Smooth muscle cell (in vitro differentiated cells): ENCODE measurements around the gene OGN. TPM values are rescaled to one million over a fixed set of nuclear protein-coding genes. Genes with fewer than 3 reads are reported as not detected.
A peak's percentile ranks its signal among the peaks of the same experiment; 100 is the strongest.

Source experiments
- DNase-seq: peaks from one replicate; lab custom pipeline; 2025; ENCODE audit not compliant: unreplicated experiment; lab: John Stamatoyannopoulos, UW
- H2AFZ ChIP-seq: fragments of 200-600 bp; sonication (generic); 2 replicates; pipeline ENCODE4 v1.6.0; 2016; ENCODE audit warnings: antibody characterized with exemption, low read depth, mild to moderate bottlenecking
- H3F3A ChIP-seq: fragments of 200-600 bp; sonication (generic); 2 replicates; pipeline ENCODE4 v1.6.0; 2017; ENCODE audit warnings: antibody characterized with exemption, low read depth
- H3K27ac ChIP-seq: fragments of 200-600 bp; sonication (generic); 2 replicates; pipeline ENCODE4 v1.5.1; 2016; ENCODE audit warnings: low read depth, mild to moderate bottlenecking
- H3K27me3 ChIP-seq: fragments of 200-600 bp; sonication (generic); 2 replicates; pipeline ENCODE4 v1.6.1; 2016; ENCODE audit warnings: low read depth, mild to moderate bottlenecking
- H3K36me3 ChIP-seq: fragments of 200-600 bp; sonication (generic); 2 replicates; pipeline ENCODE4 v1.5.1; 2016; ENCODE audit warnings: low read depth
- H3K4me1 ChIP-seq: fragments of 200-600 bp; sonication (generic); 2 replicates; pipeline ENCODE4 v1.5.1; 2016; ENCODE audit warnings: low read depth
- H3K4me2 ChIP-seq: fragments of 200-600 bp; sonication (generic); 2 replicates; pipeline ENCODE4 v1.6.0; 2016; ENCODE audit warnings: mild to moderate bottlenecking
- H3K4me3 ChIP-seq: fragments of 200-600 bp; sonication (generic); 2 replicates; pipeline ENCODE4 v1.5.1; 2016; ENCODE audit warnings: mild to moderate bottlenecking
- H3K79me2 ChIP-seq: fragments of 200-600 bp; sonication (generic); 2 replicates; pipeline ENCODE4 v1.6.0; 2016; ENCODE audit warnings: low read depth, mild to moderate bottlenecking
- H3K9ac ChIP-seq: fragments of 200-600 bp; sonication (generic); 2 replicates; pipeline ENCODE4 v1.6.0; 2016; ENCODE audit warnings: low read depth
- H3K9me3 ChIP-seq: fragments of 200-600 bp; sonication (generic); replicated peaks from 2 replicates; pipeline ENCODE4 v1.5.1; 2016; ENCODE audit warnings: low read depth
- H4K20me1 ChIP-seq: fragments of 200-600 bp; sonication (generic); 2 replicates; pipeline ENCODE4 v1.6.0; 2016; ENCODE audit warnings: low read depth
- CTCF ChIP-seq: fragments of 200-600 bp; sonication (generic); IDR thresholded peaks from 2 replicates; pipeline ENCODE4 v1.5.1; 2017; ENCODE audit warnings: borderline replicate concordance, mild to moderate bottlenecking, antibody characterized with exemption; ENCODE audit not compliant: insufficient read depth, poor library complexity, severe bottlenecking
- WGBS: methylation state at CpG from one replicate; pipeline ENCODE4 v1.1.7; 2016; ENCODE audit warnings: low lambda C conversion rate; 5-methylcytosine and 5-hydroxymethylcytosine counted together
- polyA plus RNA-seq: library from polyadenylated mRNA; unstranded; fragments of >200 nt; fragmentation: Nextera tagmentation; extraction: Ambion mirVana; gene quantifications from 2 replicates; pipeline ENCODE4 v1.2.1, GENCODE V29; 2016
- total RNA-seq: library from RNA; depleted of rRNA; stranded (reverse); fragments of >200 nt; gene quantifications from 2 replicates; pipeline ENCODE4 v1.2.3, GENCODE V29; 2014

The OGN gene
- total and polyA plus RNA-seq, 2 experiments from 2014 or later = 27.4 to 27.8 TPM

DNA sequence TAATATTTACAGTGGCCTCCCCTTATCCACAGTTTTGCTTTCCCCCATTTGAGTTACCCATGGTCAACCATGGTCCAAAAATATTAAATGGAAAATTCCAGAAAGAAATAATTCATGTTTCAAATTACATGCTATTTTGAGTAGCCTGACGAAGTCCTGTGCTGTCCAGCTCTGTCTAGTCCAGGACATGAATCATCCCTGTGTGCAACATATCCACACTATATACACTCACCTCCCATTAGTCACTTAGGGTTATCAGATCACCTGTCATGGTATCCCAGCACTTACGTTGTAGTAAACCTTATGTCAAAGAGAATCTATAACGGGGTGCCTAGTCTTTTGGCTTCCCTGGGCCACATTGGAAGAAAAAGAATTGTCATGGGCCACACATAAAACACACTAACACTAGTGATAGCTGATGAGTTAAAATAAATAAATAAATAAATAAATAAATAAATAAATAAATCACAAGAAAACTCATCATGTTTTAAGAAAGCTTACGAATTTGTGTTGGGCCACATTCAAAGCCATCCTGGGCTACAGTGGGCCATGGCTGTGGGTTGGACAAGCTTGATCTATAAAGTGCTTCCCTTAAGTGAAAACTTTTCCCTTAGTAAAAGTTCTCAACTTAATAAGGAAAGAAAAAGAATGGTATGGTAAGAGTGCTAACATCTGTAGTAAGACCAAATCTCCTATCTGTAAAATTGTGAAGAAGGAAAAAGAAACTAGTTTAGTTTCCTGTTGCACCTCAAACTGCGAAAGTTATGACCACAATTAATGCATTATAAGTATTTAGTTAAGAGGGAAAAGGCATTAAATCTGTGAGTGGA lies 35.8 kb upstream of the OGN start:
- Histone ChIP-seq H3K27me3 (no peaks in the 10 kb centered on the region), H3K4me2 (peak overlapping the region; percentile 10), H3K4me3 (no peak overlapping the region), H4K20me1 (no peaks in the 10 kb centered on the region), H3K79me2 (no peaks in the 10 kb centered on the region), H3K4me1 (no peaks in the 10 kb centered on the region), H3K9ac (no peak overlapping the region), H3F3A (no peaks in the 10 kb centered on the region), H3K27ac (peak overlapping the region; percentile 41), H3K9me3 (no peaks in the 10 kb centered on the region), H3K36me3 (no peaks in the 10 kb centered on the region), H2AFZ (no peak overlapping the region)
- DNase-seq = no peak
- TF ChIP-seq CTCF = no peak
- WGBS = 62% methylated on average over 5 of the region's 5 CpGs

DNA sequence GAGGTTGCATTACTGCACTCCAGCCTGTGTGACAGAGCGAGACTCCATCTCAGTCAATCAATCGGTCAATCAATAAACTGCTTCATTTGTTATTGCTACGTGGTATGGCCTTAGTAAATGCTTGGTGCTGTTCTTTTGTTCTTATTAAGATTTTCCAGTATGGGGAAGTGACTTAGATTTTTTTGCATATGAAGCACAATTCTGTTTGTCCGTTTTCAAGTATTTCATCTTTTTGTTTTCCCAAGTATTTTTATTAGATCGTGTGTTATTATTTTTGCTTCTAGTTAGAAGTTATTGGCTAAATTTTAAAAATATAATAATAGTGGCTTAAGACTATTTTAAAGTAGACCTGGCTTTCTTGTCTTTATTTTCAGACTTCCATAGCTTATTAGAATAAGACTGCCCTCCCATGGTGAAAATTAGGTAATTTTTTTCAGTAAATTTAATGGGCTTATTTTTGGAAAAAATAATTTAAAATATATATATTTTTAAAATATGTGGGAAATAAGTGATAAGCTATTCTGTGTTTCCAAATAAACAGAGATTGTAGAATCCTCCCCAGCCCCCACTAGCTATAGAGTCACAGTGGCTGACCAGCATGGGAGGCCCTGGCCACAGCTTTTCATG lies 34.6 kb upstream of the OGN start:
- Histone ChIP-seq H3F3A (no peaks in the 10 kb centered on the region), H3K4me1 (no peaks in the 10 kb centered on the region), H3K36me3 (no peaks in the 10 kb centered on the region), H3K27ac (no peak overlapping the region), H3K9ac (no peak overlapping the region), H3K4me3 (no peak overlapping the region), H4K20me1 (no peaks in the 10 kb centered on the region), H3K4me2 (no peak overlapping the region), H3K79me2 (no peaks in the 10 kb centered on the region), H3K27me3 (no peaks in the 10 kb centered on the region), H2AFZ (no peak overlapping the region), H3K9me3 (no peaks in the 10 kb centered on the region)
- no peak for DNase-seq
- WGBS = 90% methylated on average over 5 of the region's 5 CpGs
- TF ChIP-seq CTCF = peak; percentile 43

DNA sequence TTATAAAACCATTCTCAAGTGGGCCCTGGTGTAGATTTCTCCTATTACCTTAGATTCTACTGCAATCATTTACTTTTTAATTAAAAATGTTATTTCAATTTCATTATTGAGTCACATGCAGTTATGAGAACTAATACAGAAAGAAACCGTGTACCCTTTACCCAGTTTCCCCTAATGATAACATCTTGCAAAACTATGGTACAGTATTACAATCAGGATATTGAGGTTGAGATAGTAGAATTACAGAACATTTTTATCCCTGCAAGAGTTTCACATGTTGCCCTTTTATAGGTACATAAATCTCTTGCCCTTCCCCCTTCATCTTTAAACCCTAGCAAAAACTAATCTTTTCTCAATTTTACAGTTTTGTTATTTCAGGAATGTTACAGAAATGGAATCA lies 30.9 kb upstream of the OGN start:
- no peak for DNase-seq
- Histone ChIP-seq H3K9ac (no peak overlapping the region), H3K27ac (no peak overlapping the region), H3K9me3 (no peaks in the 10 kb centered on the region), H2AFZ (no peak overlapping the region), H3K4me3 (no peak overlapping the region), H3K4me2 (no peak overlapping the region), H3F3A (no peaks in the 10 kb centered on the region), H3K27me3 (no peaks in the 10 kb centered on the region), H3K36me3 (no peaks in the 10 kb centered on the region), H3K4me1 (no peaks in the 10 kb centered on the region), H4K20me1 (no peaks in the 10 kb centered on the region), H3K79me2 (no peaks in the 10 kb centered on the region)
- 94% methylated on average over 1 of the region's 1 CpG for WGBS
- TF ChIP-seq CTCF = no peak
